GM12872 (cell line): Measurements from ENCODE around the gene IRF8.

Source experiments
- TF ChIP-seq, protein P1 (sequence below): IDR thresholded peaks from 3 replicates; pipeline ENCODE4 v1.5.1; 2011; ENCODE audit warnings: low read depth, mild to moderate bottlenecking, low read length, moderate library complexity; ENCODE audit not compliant: insufficient read depth

Gene IRF8

GRCh38 chr16:85871756-85872155 is 27.2 kb upstream of the IRF8 start:
- TF ChIP-seq, protein P1, sequence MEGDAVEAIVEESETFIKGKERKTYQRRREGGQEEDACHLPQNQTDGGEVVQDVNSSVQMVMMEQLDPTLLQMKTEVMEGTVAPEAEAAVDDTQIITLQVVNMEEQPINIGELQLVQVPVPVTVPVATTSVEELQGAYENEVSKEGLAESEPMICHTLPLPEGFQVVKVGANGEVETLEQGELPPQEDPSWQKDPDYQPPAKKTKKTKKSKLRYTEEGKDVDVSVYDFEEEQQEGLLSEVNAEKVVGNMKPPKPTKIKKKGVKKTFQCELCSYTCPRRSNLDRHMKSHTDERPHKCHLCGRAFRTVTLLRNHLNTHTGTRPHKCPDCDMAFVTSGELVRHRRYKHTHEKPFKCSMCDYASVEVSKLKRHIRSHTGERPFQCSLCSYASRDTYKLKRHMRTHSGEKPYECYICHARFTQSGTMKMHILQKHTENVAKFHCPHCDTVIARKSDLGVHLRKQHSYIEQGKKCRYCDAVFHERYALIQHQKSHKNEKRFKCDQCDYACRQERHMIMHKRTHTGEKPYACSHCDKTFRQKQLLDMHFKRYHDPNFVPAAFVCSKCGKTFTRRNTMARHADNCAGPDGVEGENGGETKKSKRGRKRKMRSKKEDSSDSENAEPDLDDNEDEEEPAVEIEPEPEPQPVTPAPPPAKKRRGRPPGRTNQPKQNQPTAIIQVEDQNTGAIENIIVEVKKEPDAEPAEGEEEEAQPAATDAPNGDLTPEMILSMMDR = no peak

DNA sequence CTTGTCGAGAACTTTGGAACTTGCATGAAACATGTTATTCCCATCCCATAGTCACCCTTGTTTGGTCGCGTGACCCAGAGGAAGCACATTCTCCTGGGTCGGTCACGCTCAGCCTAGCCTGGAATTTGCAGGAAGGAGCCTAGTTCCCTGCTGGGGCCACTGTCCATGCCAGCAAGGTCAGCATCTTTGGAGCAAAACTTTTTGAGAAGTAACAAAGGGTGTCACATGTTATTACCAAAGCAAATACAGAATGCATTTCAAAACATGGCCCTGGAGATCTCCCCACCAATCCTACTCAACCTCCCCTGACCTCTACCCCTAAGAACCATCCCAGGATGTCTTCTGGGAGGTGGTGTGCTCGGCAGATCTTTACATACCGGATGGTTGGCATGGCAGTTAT is 26.2 kb upstream of the IRF8 start:
- TF ChIP-seq, protein P1 = no peak

GRCh38 chr16:85873153-85873552 is 25.8 kb upstream of the IRF8 start:
- TF ChIP-seq, protein P1 = no peak

GRCh38 chr16:85878407-85878806 is 20.6 kb upstream of the IRF8 start:
- TF ChIP-seq, protein P1 = no peak

GRCh38 chr16:85878875-85879274 is 20.1 kb upstream of the IRF8 start:
- TF ChIP-seq, protein P1 = no peak

DNA sequence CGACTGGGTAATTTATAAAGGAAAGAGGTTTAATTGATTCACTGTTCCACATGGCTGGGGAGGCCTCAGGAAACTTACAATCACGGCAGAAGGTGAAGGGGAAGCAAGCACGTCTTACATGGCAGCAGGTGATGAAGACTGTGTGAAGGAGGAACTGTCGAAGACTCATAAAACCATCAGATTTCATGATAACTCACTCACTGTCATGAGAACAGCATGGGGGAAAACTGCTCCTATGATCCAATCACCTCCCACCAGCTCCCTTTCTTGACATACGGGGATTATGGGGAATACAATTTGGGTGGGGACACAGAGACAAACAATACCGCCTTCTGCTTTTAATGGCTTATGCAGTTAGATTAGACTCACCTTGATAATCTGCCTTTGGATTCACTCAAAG is 19.4 kb upstream of the IRF8 start:
- TF ChIP-seq, protein P1 = no peak

DNA sequence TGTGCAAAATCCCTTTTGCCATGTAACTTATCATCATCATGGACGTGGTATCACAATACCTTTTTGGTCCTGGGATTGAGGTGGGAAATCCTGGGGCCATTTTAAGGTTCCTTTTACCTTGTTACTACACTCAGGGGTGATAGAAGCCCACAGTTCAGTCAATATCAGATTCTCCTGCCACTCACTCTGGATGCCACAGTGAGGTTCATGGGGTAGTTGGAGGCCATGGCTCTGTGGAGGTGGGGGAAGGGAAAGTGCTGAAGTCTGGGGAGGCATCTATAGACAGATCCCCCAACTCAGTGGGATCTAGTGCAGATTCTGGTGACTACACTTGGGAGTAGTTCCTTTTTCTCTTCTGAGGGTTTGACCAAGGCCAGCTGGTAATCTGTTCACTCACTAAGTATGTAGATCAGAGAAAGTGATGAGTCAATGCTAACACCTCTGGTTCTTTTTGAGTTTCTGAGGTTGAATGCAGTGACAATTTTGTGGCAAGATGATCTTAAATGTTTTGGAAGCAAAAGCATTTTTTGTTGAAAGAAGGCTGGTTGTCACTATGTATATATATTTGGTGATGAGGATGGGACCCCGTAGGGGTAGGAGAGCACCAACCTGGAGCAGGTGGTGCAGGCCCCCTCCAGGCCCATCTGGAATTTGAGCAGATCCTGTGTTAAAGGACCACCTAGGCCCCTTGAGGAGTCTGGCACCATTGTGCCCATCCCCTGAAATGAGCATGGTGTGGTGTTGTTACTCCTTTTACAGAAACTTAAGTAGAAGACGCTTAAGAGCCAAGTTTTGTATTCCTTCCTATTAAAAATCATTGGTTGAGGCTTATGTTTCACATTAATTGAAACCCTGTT is 18.8 kb upstream of the IRF8 start:
- TF ChIP-seq, protein P1 = no peak
